Suppressor macrophage treated with lipopolysaccharide for 1 hour (primary cell): Measurements from ENCODE around the gene TRAPPC2B.

ENCODE experiments used
- DNase-seq, 3 donors: peaks; one replicate each; pipeline ENCODE4 v3.0.0-alpha.2; 2020 to 2022

TRAPPC2B gene

GRCh38 chr19:57376151-57376550 lies 12.8 kb downstream of the TRAPPC2B start:
- DNase-seq = no peak

GRCh38 chr19:57377498-57378146 lies 14.3 kb downstream of the TRAPPC2B start:
- no peak for DNase-seq

- DNase-seq = no peak
Measured at GRCh38 chr19:57380923-57381322, 17.6 kb downstream of the TRAPPC2B start.

DNA sequence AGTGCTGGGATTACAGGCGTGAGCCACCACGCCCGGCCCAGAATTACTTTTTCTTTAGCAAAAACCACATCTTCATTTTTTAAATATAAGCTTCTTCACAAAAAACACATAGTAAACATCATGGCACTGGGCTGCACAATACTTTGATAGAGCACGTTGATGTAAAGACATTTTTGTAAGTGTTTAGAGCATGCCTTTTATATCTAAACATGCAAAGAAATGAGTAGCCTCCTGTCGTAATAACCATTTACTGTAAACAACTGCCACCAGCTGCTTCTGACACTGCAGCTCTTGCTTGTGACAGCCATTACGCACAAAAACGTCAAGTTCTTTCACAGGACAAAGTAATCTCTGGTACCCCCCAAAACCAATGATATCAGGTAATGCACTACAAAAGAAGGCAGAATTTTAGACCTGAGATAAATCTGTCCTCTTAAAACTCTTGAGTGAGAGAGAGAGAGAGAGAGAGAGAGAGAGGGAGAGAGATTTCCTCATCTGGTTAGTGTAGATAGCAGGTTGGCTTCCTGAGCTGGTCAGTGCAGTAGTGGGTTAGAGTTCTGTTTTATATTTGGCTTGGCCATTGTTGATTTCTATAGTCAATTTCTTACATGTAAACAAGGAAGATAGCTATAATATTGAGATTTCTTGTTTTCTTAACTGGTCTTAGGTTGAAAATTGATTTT lies 19.6 kb downstream of the TRAPPC2B start:
- DNase-seq = no peak

DNA sequence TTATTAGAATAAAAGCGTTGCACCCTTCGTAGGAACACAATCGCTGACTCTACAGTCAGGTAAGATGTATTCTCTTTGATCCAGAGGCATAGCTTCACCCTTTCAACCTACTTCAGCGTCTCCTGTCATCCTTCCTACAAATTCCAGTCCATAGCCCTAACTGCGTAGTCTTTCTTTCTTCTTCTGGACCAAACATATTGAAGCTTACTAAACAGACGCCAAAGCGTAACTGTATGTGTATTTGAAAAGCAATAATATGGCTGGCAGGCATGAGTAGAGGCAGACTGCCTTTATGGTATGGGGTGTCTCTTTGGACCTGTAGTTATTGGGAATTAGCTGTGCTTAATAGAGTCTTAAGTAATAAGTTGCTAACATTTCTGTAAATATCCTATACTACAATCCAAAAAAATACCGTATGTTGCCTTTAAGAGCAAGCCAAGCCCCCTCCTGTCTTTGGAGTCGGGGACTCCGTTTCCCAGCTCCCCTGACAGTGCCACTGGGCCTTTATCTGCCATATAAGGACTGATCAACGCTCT lies 25.9 kb downstream of the TRAPPC2B start:
- DNase-seq = peak in 1 of 3 donors; percentile 0

- peak; percentile 97 to 99 (median 99) for DNase-seq
Measured at GRCh38 chr19:57389730-57390598, 26.6 kb downstream of the TRAPPC2B start, which contains the start of gene ZNF548. Gene ZNF548 (plus strand): TSS chr19:57389854. CDS start chr19:57390100, 246 bp downstream.

GRCh38 chr19:57395710-57396109 lies 32.4 kb downstream of the TRAPPC2B start:
- DNase-seq = no peak

DNA sequence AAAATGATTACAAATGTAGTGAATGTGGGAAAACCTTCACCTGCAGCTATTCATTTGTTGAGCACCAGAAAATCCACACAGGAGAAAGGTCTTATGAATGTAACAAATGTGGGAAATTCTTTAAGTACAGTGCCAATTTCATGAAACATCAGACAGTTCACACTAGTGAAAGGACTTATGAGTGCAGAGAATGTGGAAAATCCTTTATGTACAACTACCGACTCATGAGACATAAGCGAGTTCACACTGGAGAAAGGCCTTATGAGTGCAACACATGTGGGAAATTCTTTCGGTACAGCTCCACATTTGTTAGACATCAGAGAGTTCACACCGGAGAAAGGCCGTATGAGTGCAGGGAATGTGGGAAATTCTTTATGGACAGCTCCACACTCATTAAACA lies 35.5 kb downstream of the TRAPPC2B start:
- DNase-seq = no peak

- no peak for DNase-seq
Measured at GRCh38 chr19:57403737-57404563, 40.6 kb downstream of the TRAPPC2B start.

GRCh38 chr19:57406516-57407123 lies 43.3 kb downstream of the TRAPPC2B start:
- peak; percentile 46 to 70 (median 60) for DNase-seq

DNA sequence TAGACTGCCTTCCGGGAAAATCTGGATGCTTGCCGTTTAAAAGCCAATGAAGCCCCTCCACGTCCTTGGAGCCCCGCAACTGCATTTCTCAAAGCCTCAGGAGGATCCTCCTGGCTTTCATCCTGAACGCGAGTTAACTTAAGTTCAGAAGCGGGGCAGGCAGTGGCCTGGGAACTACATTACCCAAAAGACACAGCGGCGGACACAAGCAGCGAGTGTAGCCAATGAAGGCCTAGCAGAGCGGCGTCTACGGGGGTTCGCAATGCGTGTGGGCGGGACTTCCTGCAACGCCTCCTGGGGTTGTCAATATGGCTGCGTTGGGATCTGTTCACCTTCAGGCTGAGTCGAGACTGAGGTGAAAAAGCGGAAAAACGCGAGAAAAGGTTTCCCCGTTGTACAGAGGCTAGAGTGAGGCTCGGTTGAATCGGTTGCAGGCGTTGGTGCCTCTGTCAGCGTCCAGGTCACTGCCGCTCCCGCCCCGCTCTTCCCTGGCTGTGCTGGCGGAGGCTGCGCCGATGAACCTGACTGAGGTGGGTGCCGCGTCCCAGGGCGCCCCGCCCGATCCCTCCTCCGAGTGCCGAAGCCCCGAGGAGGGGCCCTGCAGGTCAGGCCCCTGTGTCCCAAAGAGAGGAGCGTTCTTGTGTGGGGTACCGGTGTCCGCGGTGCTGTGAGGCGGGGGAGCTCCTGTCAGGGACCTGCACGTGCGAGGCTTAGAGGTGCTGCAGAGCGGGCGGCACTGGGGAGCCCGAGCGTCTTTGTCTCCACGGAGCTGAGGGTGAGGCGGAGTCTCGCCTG lies 47.7 kb downstream of the TRAPPC2B start, which contains the start of gene ZNF17:
TSS of gene ZNF17 (plus strand) at position 285 of the 795 bp plus-strand sequence. CDS start 2,455 bp downstream, outside the sequence.
- peak; percentile 96 to 98 (median 97) for DNase-seq
